Stimulated activated CD4-positive, alpha-beta T cell treated with anti-CD3 and anti-CD28 coated beads, Interleukin-1b, Interleukin-23, amount 100 ng/mL, for 48 hours (primary cell): ENCODE data around the gene KRTAP5-6.

Source experiments
- DNase-seq: peaks from one replicate; pipeline ENCODE4 v3.0.0-alpha.2; 2020

Gene KRTAP5-6

GRCh38 chr11:1703146-1703545, 6.2 kb downstream of the KRTAP5-6 start:
- no peak for DNase-seq

- DNase-seq, result no peak
These were observed 8.4 kb downstream of the KRTAP5-6 start for GRCh38 chr11:1705126-1706052.

DNA sequence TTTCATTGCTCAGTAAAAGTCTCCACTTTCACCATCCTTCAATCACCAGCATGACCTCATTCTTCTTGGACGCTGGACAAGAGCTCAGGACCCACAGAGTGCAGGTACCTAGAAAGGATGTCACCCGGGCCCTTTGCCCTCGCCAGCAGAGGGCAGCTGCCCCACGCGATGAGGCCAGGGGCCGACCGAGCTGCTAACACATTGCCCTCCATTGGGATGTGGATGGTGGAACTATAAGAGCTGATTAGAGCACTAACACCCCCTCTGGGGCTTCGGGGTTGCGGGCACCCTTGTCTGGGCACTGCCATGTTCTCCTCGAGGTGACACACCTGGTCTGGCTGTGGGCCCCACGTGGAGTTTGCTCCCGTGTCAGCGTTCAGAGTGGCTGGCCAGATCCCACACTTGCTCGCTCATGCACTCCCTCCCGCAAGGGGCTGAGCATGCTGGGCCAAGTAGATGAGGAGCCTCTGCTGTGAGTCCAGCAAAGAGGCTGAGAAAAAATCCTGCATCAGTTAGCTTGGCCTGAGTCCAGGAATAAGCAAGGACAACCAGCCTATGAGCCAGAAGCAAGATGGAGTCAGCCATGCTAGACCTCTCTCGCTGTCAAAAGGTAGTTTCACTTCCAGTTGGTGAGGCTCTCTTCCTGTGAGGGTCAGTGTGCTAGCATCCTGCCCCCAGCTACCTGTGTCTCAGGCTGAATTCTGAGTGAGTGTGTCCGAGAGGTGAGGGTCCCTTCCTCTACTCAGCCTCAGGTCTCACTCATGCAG, 9.8 kb downstream of the KRTAP5-6 start:
- no peak for DNase-seq

- no peak for DNase-seq
These were observed 10.8 kb downstream of the KRTAP5-6 start for GRCh38 chr11:1707751-1708150.

- no peak for DNase-seq
These were observed 11.7 kb downstream of the KRTAP5-6 start for GRCh38 chr11:1708716-1709115.

GRCh38 chr11:1714908-1715885, 18.2 kb downstream of the KRTAP5-6 start:
- DNase-seq, result no peak

- DNase-seq, result no peak
These were observed 20.8 kb downstream of the KRTAP5-6 start for GRCh38 chr11:1717745-1718144.

GRCh38 chr11:1718326-1718725, 21.3 kb downstream of the KRTAP5-6 start:
- no peak for DNase-seq

GRCh38 chr11:1719781-1720180, 22.8 kb downstream of the KRTAP5-6 start:
- no peak for DNase-seq

DNA sequence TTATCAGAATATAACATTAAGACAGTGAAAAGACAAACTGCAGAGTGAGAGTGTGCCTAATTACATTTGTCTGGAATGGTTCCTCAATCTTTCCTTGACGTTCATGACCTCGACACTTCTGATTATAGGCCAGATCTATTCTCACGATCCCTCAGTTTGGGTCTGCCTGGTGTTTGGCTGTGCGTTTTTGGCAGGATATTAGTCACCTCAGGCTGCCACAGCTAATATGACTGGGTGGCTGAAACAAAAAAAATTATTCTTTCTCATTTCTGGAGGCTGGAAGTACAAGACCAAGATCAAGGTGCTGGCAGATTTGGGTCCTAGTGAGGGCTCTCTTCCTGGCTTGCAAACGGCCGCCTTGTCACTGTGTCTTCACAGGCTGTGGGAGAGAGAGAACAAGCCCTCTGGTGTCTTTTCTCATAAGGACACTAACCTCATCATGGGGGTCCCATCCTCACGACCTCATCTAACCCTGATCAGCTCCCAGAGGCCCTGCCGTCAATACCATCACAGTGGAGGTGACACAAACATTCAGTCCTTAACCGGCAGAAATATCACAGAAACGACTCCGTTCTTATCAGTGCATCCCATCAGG, 30.2 kb downstream of the KRTAP5-6 start:
- DNase-seq, result no peak

- DNase-seq, result no peak
These were observed 30.9 kb downstream of the KRTAP5-6 start for GRCh38 chr11:1727861-1728260.

GRCh38 chr11:1728301-1728700, 31.3 kb downstream of the KRTAP5-6 start:
- DNase-seq, result no peak

GRCh38 chr11:1728931-1729691, 32.1 kb downstream of the KRTAP5-6 start:
- DNase-seq, result no peak

DNA sequence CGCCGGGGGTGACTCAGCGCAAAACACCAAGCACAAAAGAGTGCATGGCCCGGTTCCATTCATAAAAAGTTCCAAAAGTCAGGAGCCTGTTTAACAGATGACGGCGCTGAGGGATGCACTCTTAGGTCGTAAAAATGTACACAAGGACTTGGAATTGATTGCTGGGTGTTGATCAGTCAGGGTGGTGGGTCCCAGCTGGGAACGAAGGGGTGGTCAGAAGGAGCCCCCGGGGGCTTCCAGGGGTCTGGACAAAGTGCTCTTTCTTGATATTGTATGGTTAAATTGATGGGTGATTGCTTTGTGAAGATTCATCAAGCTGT, 32.7 kb downstream of the KRTAP5-6 start:
- no peak for DNase-seq

DNA sequence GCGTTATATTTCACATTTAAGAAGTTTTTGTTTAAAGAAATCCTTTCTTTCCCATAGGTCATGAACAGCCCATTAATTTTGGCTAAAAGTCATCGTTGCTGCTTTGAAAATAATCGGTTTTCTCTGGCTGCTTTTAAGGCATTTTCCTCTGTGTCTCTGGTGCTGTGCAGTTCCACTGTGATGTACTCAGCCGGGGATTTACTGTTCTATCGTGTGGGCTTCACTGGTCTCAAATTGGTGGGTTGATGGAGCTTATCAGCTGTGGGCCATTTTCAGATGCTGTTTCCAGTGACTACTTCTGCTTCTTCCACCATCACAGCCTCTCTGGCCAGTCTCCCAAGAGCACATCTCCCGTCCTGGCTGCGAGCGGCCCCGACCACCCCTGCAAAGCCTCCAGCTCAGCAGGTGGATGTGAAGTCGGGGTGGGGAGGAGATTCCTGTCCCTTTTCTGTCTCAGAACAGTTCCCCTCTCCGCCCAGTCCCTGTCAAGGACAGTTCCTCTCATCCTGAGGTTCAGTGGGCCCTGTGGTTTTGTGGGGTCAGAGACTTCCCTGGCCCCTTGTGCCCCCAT, 33.1 kb downstream of the KRTAP5-6 start:
- no peak for DNase-seq

DNA sequence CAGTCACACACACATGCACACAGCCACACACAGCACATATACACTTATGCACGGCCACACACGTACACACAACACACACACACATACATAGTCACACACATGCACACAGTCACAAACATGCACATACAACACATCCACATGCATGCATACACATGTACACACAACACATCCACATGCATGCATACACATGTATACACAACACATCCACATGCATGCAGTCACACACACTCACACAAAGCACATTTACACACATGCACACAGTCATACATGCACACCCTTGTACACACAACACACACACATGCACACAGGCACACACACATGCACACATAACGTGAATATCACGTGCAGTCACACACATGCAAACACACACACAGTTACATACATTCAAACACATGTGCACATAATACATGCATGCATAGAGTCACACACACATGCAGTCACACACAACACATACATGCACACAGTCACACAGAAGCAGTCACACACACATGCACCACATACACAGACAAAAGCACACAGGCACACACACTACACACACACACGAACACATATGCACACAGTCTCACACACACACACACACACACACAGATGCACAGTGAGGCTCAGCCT, 34.6 kb downstream of the KRTAP5-6 start:
- DNase-seq, result no peak

DNA sequence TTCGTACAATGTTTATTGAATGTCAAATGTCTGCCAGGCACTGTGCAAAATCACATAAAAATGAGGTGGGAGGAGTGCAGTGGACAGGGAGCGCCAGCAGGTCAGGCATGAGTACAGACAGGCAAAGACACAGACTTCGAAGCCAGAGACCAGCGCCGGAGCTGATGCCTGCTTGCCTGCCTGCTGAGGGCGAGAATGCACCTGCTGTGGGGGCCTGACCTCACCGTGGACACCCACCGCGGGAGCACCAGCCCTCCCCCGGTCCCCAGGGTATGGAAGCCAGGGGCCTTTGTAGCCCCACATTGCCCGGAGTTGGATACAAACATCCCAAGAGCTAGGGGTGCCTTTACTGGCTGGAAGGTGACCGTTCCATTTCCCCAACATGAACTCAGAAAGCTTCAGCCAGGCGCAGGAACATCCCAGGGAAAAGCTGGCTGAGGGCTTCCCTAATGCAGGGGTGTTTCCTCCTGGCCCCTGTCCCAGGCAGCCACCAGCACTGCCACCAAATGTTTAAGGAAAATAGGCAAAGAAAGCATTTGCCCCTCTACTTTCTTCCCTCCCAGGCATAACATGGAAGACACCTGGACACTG, 35.5 kb downstream of the KRTAP5-6 start:
- no peak for DNase-seq

- no peak for DNase-seq
These were observed 36.2 kb downstream of the KRTAP5-6 start for GRCh38 chr11:1733009-1733715.

DNA sequence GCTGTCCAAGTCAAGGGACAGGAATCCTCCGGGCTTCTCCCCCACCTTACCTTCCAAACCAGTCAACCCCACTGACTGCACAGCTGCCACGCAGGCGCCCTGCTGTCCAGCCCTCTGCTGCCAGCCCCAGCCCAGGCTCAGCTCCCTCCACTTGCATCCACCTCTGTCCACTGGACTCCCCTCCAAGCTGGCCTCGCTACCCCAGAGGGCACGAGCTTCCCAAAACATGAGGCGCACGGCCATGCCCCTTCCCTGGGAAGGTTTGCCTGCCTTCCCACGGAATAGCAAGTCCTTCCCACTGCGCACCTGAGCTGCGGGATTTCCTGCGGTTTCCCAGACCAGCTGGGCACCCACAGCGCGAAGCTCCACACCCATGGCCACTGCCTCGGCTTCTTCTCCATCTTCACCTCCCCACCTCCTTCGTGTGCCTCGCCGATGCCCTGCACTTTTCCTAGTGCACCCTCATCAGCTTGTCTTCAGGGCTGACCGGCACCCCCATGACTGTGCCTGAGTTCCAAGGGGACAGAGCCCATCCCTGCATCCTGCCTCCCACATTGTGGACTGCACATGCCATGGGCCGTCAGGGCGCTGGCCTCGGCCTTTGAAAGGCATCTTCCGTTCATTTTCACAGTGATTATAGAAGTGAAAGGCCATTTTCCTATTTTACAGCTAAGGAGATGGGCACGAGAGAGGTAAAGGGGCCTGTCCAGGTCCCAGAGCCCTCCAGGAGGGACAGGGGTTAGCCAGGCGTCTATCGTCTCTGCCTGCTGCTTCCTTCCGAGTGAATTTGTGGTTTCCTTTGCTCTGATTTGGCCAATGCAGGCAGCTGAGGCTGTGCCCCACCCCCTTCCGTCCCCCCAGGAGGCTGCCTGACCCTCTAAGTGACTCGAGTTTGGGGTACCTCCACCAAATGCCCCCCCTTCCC, 37.0 kb downstream of the KRTAP5-6 start:
- DNase-seq, result no peak
